Chondrocyte (in vitro differentiated cells): Measurements from ENCODE around the gene FAM222A. TPM values are rescaled to one million over a fixed set of nuclear protein-coding genes. Genes with fewer than 3 reads are reported as not detected.

Experiments
- DNase-seq: peaks from one replicate; pipeline ENCODE4 v3.0.0; 2021; ENCODE audit warnings: mixed read lengths, low spot score
- H3K27ac Mint-ChIP-seq: one replicate; pipeline ENCODE4 v1.8.0; 2021; ENCODE audit warnings: mild to moderate bottlenecking, moderate library complexity, mixed read lengths; ENCODE audit not compliant: unreplicated experiment
- H3K27me3 Mint-ChIP-seq: 2 replicates; pipeline ENCODE4 v1.8.0; 2021; ENCODE audit warnings: low read depth, mixed read lengths
- H3K36me3 Mint-ChIP-seq: 2 replicates; pipeline ENCODE4 v1.8.0; 2021; ENCODE audit warnings: low read depth, mixed read lengths
- H3K4me1 Mint-ChIP-seq: 2 replicates; pipeline ENCODE4 v1.8.0; 2021; ENCODE audit warnings: low read depth, mild to moderate bottlenecking, mixed read lengths
- H3K4me3 Mint-ChIP-seq: one replicate; pipeline ENCODE4 v1.8.0; 2021; ENCODE audit warnings: mild to moderate bottlenecking, moderate library complexity, mixed read lengths; ENCODE audit not compliant: unreplicated experiment
- H3K9me3 Mint-ChIP-seq: 2 replicates; pipeline ENCODE4 v1.8.0; 2021; ENCODE audit warnings: low read depth, mixed read lengths
- total RNA-seq: library from RNA; stranded (reverse); gene quantifications from 3 replicates; pipeline ENCODE4 v1.2.1, GENCODE V29; 2021
- TF ChIP-seq, protein P1 (sequence below): fragments of 200-600 bp; sonication (generic); IDR thresholded peaks from 2 replicates; pipeline ENCODE4 v1.5.0; 2021; ENCODE audit warnings: antibody characterized with exemption, mild to moderate bottlenecking, moderate library complexity

The FAM222A gene
- total RNA-seq, 1 donor from 2014 or later, result 1.0 TPM

DNA sequence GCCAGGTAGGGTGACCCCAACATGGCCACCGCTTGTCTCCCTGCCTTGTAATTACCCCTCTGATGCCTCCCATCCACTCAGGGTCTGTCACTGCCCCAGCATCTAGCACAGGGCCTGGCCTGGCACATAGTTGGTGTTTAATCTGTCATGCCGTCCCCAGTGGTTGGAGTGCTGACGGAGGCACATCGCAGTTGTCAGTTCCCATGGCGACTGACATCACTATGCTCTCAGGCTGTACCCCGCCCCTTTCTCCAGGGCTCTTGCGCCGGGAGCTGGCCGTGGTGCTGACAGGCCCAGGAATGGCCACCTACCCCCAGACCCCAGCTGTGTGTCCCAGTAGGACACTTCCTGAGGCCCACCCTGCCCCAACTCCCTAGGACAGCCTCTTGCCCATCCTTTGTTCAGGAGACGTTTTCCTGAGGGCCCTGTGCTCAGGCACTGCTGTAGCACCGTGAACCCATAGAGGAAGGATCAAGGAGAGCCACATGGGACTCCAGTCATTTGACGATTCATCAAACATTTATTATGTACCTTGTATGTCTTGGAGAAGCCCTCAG lies 23.0 kb downstream of the FAM222A start:
- Mint-ChIP-seq H3K9me3 (no peaks in the 10 kb centered on the region), H3K36me3 (no peaks in the 10 kb centered on the region), H3K4me3 (no peak overlapping the region), H3K27ac (no peak overlapping the region), H3K27me3 (peaks cover 10% of the 10 kb centered on the region), H3K4me1 (peaks cover 14% of the 10 kb centered on the region)
- peak; percentile 86 for DNase-seq
- TF ChIP-seq, protein P1, sequence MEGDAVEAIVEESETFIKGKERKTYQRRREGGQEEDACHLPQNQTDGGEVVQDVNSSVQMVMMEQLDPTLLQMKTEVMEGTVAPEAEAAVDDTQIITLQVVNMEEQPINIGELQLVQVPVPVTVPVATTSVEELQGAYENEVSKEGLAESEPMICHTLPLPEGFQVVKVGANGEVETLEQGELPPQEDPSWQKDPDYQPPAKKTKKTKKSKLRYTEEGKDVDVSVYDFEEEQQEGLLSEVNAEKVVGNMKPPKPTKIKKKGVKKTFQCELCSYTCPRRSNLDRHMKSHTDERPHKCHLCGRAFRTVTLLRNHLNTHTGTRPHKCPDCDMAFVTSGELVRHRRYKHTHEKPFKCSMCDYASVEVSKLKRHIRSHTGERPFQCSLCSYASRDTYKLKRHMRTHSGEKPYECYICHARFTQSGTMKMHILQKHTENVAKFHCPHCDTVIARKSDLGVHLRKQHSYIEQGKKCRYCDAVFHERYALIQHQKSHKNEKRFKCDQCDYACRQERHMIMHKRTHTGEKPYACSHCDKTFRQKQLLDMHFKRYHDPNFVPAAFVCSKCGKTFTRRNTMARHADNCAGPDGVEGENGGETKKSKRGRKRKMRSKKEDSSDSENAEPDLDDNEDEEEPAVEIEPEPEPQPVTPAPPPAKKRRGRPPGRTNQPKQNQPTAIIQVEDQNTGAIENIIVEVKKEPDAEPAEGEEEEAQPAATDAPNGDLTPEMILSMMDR, result no peak

DNA sequence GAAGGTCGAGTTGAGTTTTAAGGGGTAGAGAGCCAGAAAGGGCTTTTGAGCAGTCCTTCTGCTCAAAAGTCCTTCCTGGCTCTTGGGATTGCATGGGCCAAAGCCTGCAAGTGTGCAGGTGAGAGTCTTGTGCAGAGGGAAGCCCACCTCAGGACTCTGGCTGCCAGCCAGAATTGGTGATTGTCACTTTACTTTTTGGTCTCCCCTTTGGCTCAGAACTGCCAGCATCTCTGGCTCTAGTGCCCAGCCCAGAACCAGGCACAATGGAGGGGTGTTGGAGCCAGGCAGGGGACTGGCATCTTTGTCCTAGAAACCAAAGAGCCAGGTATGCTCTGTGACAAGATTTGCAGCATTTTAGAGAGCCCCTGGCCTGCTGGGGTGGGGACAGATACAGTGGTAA lies 23.5 kb downstream of the FAM222A start:
- Mint-ChIP-seq H3K27ac (no peak overlapping the region), H3K36me3 (no peaks in the 10 kb centered on the region), H3K4me1 (peaks cover 14% of the 10 kb centered on the region), H3K27me3 (peaks cover 10% of the 10 kb centered on the region), H3K4me3 (no peak overlapping the region), H3K9me3 (no peaks in the 10 kb centered on the region)
- TF ChIP-seq, protein P1, result no peak
- DNase-seq, result peak; percentile 25

DNA sequence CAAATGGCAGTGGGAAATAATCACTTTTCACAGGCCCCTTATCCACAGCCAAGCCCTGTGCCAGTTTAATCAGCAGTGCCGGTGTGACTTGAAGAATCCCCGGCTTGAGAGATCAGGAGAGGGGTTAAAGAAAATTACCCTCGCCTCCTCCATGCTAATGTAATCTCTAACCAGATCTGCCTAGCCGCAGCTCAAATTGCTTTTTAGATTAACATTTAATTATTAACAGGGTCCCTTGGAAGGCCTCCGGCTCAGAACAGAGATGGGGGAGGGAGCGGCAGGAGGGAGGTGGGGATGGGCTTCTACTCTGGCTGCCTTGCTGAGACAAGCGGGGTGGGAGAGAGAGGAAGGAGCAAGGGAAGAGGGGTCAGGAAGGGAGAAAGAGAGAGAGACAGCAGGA lies 24.0 kb downstream of the FAM222A start:
- H3K27ac Mint-ChIP-seq, result no peak overlapping the region
- no peak overlapping the region for H3K4me3 Mint-ChIP-seq
- H3K36me3 Mint-ChIP-seq, result no peaks in the 10 kb centered on the region
- H3K9me3 Mint-ChIP-seq, result no peaks in the 10 kb centered on the region
- peaks cover 14% of the 10 kb centered on the region for H3K4me1 Mint-ChIP-seq
- peak; percentile 17 for DNase-seq
- TF ChIP-seq, protein P1, result no peak
- peaks cover 10% of the 10 kb centered on the region for H3K27me3 Mint-ChIP-seq

DNA sequence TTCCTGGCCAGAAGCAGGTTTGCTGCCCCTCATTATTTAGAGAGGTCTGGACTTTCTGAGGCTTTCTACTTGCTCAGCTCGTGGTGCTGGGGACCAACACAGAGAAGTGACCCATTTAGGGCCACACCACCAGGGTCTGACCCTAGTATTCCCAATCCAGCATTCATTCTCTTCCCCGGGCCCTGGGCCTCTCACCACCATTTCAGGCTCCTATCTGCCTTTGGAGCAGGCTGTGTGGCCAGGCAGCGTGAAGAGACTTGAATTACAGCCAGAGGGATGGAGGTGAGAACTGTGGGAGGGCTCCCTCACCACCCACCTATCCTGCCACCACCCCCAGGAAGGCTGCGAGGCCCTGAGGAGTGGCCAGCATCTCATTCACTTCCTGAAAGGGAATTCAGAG lies 24.6 kb downstream of the FAM222A start:
- Mint-ChIP-seq H3K9me3 (no peaks in the 10 kb centered on the region), H3K4me1 (peaks cover 14% of the 10 kb centered on the region), H3K27ac (no peak overlapping the region), H3K36me3 (no peaks in the 10 kb centered on the region), H3K4me3 (no peak overlapping the region), H3K27me3 (peaks cover 10% of the 10 kb centered on the region)
- TF ChIP-seq, protein P1, result no peak
- peak; percentile 41 for DNase-seq

DNA sequence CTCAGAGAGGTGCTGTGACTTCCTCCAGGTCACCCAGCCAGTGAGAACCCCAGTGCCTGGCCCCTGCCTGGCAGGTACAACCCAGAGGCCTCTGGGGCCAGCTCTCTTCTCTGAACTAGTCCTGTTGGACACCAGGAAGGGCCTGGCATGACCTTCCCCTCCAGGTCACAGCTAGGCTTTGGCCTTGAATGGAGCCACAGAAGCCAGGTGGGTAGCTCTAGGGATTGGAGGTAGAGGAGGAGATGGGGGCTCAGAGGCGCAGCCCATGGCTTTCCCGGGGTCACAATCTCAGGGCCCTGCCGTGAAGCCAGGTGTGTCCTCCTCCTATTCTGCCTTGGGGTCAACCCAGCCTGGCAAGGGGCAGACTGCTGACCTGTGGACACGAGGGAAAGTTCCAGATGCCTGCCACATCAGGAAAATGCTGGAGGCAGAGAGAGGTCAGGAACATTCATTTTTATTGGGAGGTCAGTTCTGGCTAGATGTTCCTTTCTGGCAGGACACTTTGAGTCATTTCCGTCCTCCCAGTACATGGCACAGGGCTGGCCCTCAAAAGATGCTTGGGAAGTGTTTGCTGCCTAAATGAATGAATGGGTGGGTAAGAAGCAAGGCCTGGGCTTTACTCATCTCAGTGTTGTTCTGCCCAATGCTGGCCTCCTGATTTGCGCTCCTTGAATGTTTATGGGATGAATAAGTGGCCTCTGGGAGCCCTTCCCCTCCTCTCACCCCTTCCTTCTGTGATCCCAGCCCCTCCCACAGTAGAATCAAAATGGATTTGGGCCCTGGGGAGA lies 25.4 kb downstream of the FAM222A start:
- Mint-ChIP-seq H3K27ac (no peak overlapping the region), H3K36me3 (no peaks in the 10 kb centered on the region), H3K9me3 (no peaks in the 10 kb centered on the region), H3K4me1 (peaks cover 12% of the 10 kb centered on the region), H3K27me3 (peaks cover 10% of the 10 kb centered on the region), H3K4me3 (no peak overlapping the region)
- peak; percentile 72 for DNase-seq
- TF ChIP-seq, protein P1, result no peak
